ENCODE data around the gene TRA2B. TPM values are rescaled to one million over a fixed set of nuclear protein-coding genes. Genes with fewer than 3 reads are reported as not detected.

The TRA2B gene
- total RNA-seq (2021; ENCODE audit: unreplicated experiment) (171 TPM), Bru-seq, nascent RNA (percentile 100 among the genes with signal in this experiment), BruChase-seq, experiment 1, labeled RNA remaining after a 2-hour chase (percentile 98 among the genes with signal in this experiment), BruChase-seq, experiment 2, labeled RNA remaining after a 6-hour chase (percentile 97 among the genes with signal in this experiment)
- polyA plus RNA-seq (2012; ENCODE audit: insufficient read length): 264 TPM
- long read RNA-seq, full-length matches to known transcripts: 68 of 114 reads
- long read RNA-seq, partial matches to known transcripts: 1 of 114 reads
- long read RNA-seq, other reads (novel, unspliced or antisense): 45 of 114 reads

GRCh38 chr3:185937689-185938374 is at the start of gene TRA2B:
TSS of gene TRA2B (minus strand) at chr3:185938014. CDS start at chr3:185937860, 154 bp downstream.
- Histone ChIP-seq H3K4me1 (ENCODE audit: control insufficient read depth, insufficient read depth, low read length) (peaks cover 14% of the 10 kb centered on the region), H3K27me3 (ENCODE audit: control insufficient read depth, insufficient read depth, low read length) (no peaks in the 10 kb centered on the region), H3K9me3 (ENCODE audit: control insufficient read depth, insufficient read depth, low read depth, low read length) (no peaks in the 10 kb centered on the region), H3K36me3 (ENCODE audit: control insufficient read depth, insufficient read depth, low read length) (peaks cover 14% of the 10 kb centered on the region), H3K27ac (ENCODE audit: low read length) (peak within 1 kb of the TSS; percentile 99), H3K4me3 (ENCODE audit: low read depth in 2 of 2, low read length in 2 of 2) (peak within 1 kb of the TSS; percentile 79 to 94)
- intact Hi-C loops (cut with micrococcal nuclease; ENCODE audit: unreplicated experiment): loop anchor here (10.0 kb wide), 1 partner anchor 123 kb away; no protein-coding TSS in a partner anchor
- no TSS peak for BruUV-seq (replicated peaks)
- CTCF ChIA-PET: no interaction called here
- POLR2A ChIA-PET: interaction anchor here (0.6 to 1.2 kb wide), 7 partner anchors 11 to 846 kb away, joined by 3 to 11 read pairs (median 3); partner anchors contain the start of gene DNAJB11
- in situ Hi-C loops (cut with HindIII; ENCODE audit: low pct_unique_long_range_greater_than_20kb, low sequenced_read_pairs): no loop called here
- peak; percentile 91 for DNase-seq (ENCODE audit: low read depth, low spot score)
- ATAC-seq: peak; percentile 96
- TF ChIP-seq CTCF (IDR thresholded peaks at IDR 0.05) (peak; percentile 47), REST (IDR thresholded peaks at IDR 0.05; ENCODE audit: insufficient read depth in 1 of 2, low read depth in 2 of 2, low read length in 1 of 2) (peak in 1 of 2 experiments; percentile 58; a peak in 1 of 4 replicates), SIN3A (IDR thresholded peaks at IDR 0.05; ENCODE audit: borderline replicate concordance, insufficient read depth, low read depth, low read length) (0 out of 2 replicates have a peak, but pooled peaks have one; percentile 42), TCF7L2 (IDR thresholded peaks at IDR 0.05; ENCODE audit: low read depth, low read length) (peak; percentile 17; the same call in 1 of the 2 replicates), POLR2AphosphoS5 (IDR thresholded peaks at IDR 0.05; ENCODE audit: low read depth, low read length) (peak; percentile 100)

GRCh38 chr3:185986198-185986777 is 48.5 kb upstream of the TRA2B start:
- CTCF ChIA-PET: interaction anchor here (1.0 kb wide), 1 partner anchor 315 kb away, joined by 3 read pairs; no protein-coding TSS in a partner anchor
- no peak overlapping the region for H3K27ac ChIP-seq (ENCODE audit: low read length)
- intact Hi-C loops (cut with micrococcal nuclease; ENCODE audit: unreplicated experiment) (no loop called here), in situ Hi-C loops (cut with HindIII; ENCODE audit: low pct_unique_long_range_greater_than_20kb, low sequenced_read_pairs) (no loop called here)
- H3K4me3 ChIP-seq (ENCODE audit: low read depth in 2 of 2, low read length in 2 of 2): no peak overlapping the region
- no peaks in the 10 kb centered on the region for H3K4me1 ChIP-seq (ENCODE audit: control insufficient read depth, insufficient read depth, low read length)
- H3K27me3 ChIP-seq (ENCODE audit: control insufficient read depth, insufficient read depth, low read length): no peaks in the 10 kb centered on the region
- POLR2A ChIA-PET: no interaction called here
- no peak for ATAC-seq
- no peak for DNase-seq (ENCODE audit: low read depth, low spot score)
- no TSS peak for BruUV-seq (replicated peaks)
- H3K36me3 ChIP-seq (ENCODE audit: control insufficient read depth, insufficient read depth, low read length): no peaks in the 10 kb centered on the region
- TF ChIP-seq CTCF (IDR thresholded peaks at IDR 0.05): no peak
- TF ChIP-seq POLR2AphosphoS5 (IDR thresholded peaks at IDR 0.05; ENCODE audit: low read depth, low read length): no peak
- TF ChIP-seq SIN3A (IDR thresholded peaks at IDR 0.05; ENCODE audit: borderline replicate concordance, insufficient read depth, low read depth, low read length): no peak
- TF ChIP-seq TCF7L2 (IDR thresholded peaks at IDR 0.05; ENCODE audit: low read depth, low read length): no peak
- no peak for TF ChIP-seq REST (IDR thresholded peaks at IDR 0.05; ENCODE audit: insufficient read depth in 1 of 2, low read depth in 2 of 2, low read length in 1 of 2)
- no peaks in the 10 kb centered on the region for H3K9me3 ChIP-seq (ENCODE audit: control insufficient read depth, insufficient read depth, low read depth, low read length)

All from Panc1 (cell line).